CD4-positive, CD25-positive, alpha-beta regulatory T cell (primary cell): ENCODE data around the gene SLC12A7. TPM values are rescaled to one million over a fixed set of nuclear protein-coding genes. Genes with fewer than 3 reads are reported as not detected.

Experiments used
- ATAC-seq, 2 donors: fragments of 150-1000 bp; cut with Tn5 transposase; one replicate each; pipeline ENCODE4 v1.10.0; 2021; ENCODE audit warnings: low read depth in 2 of 2, moderate number of reproducible peaks in 2 of 2, moderate library complexity in 1 of 2
- DNase-seq, 3 donors: peaks; one replicate each; pipeline versions ENCODE4 v3.0.0 to v3.0.0-alpha.2; 2012 to 2022; ENCODE audit warnings: mixed read lengths in 1 of 3
- H3K27ac ChIP-seq: one replicate; pipeline ENCODE4 v1.7.0; 2013; ENCODE audit warnings: mild to moderate bottlenecking, low read length; ENCODE audit not compliant: insufficient read depth, poor library complexity, severe bottlenecking
- H3K27me3 ChIP-seq: one replicate; pipeline ENCODE4 v1.7.0; 2013; ENCODE audit warnings: low read length; ENCODE audit not compliant: control insufficient read depth, insufficient read depth
- H3K36me3 ChIP-seq: one replicate; pipeline ENCODE4 v1.7.0; 2013; ENCODE audit warnings: mild to moderate bottlenecking, low read length, moderate library complexity; ENCODE audit not compliant: control insufficient read depth, insufficient read depth
- H3K4me1 ChIP-seq: 2 replicates; pipeline ENCODE4 v1.7.0; 2013; ENCODE audit warnings: mild to moderate bottlenecking, low read length; ENCODE audit not compliant: insufficient read depth, control insufficient read depth, poor library complexity, severe bottlenecking
- H3K4me3 ChIP-seq: one replicate; pipeline ENCODE4 v1.7.0; 2013; ENCODE audit warnings: low read depth, mild to moderate bottlenecking, low read length, moderate library complexity
- H3K9me3 ChIP-seq, 2 experiments: 1 replicate in 1 of 2; 2 replicates in 1 of 2; pipeline ENCODE4 v1.7.0; 2013; ENCODE audit warnings: low read length in 2 of 2, mild to moderate bottlenecking in 1 of 2, moderate library complexity in 1 of 2; ENCODE audit not compliant: control insufficient read depth in 2 of 2
- H3K27ac Mint-ChIP-seq, 3 donors: one replicate each; pipeline ENCODE4 v1.8.0; 2020 to 2022; ENCODE audit warnings: mild to moderate bottlenecking in 3 of 3, mixed read lengths in 3 of 3, moderate library complexity in 2 of 3
- H3K27me3 Mint-ChIP-seq: one replicate; pipeline ENCODE4 v1.8.0; 2022; ENCODE audit warnings: mild to moderate bottlenecking, mixed read lengths
- H3K36me3 Mint-ChIP-seq: one replicate; pipeline ENCODE4 v1.8.0; 2020; ENCODE audit warnings: mixed read lengths
- H3K4me1 Mint-ChIP-seq, 4 donors: one replicate each; pipeline ENCODE4 v1.8.0; 2020 to 2022; ENCODE audit warnings: mixed read lengths in 4 of 4, mild to moderate bottlenecking in 1 of 4
- H3K4me3 Mint-ChIP-seq, 4 donors: one replicate each; pipeline ENCODE4 v1.8.0; 2020 to 2022; ENCODE audit warnings: mild to moderate bottlenecking in 4 of 4, mixed read lengths in 4 of 4, moderate library complexity in 3 of 4
- H3K9me3 Mint-ChIP-seq, 7 donors: one replicate each; pipeline ENCODE4 v1.8.0; 2020 to 2022; ENCODE audit warnings: mixed read lengths in 7 of 7, mild to moderate bottlenecking in 3 of 7, moderate library complexity in 2 of 7
- polyA plus RNA-seq, 4 donors: library from polyadenylated mRNA; unstranded; fragments of 300-500 nt; fragmentation: Illumina TruSeq; gene quantifications; one replicate each; pipeline ENCODE4 v1.2.3, GENCODE V29; 2021
- total RNA-seq: library from RNA; stranded (reverse); gene quantifications from one replicate; pipeline ENCODE4 v1.2.3, GENCODE V29; 2022

SLC12A7 gene
- total and polyA plus RNA-seq, 5 donors from 2014 or later, result 2.2 to 16.0 (median 7.0) TPM

- Histone ChIP-seq H3K36me3 (no peaks in the 10 kb centered on the region), H3K27ac (no peak overlapping the region), H3K27me3 (no peaks in the 10 kb centered on the region), H3K4me3 (no peak overlapping the region), H3K4me1 (no peaks in the 10 kb centered on the region), H3K9me3 (no peaks in the 10 kb centered on the region)
- Mint-ChIP-seq H3K27me3 (no peaks in the 10 kb centered on the region), H3K36me3 (no peaks in the 10 kb centered on the region), H3K9me3 (peaks cover 0 to 2% (median 0%) of the 10 kb centered on the region in 7 donors), H3K4me1 (peaks cover 0 to 10% (median 0%) of the 10 kb centered on the region in 4 donors), H3K4me3 (no peak overlapping the region), H3K27ac (peak overlapping the region in 1 of 3 donors; percentile 26)
- ATAC-seq (no peak), DNase-seq (no peak)
Observed at GRCh38 chr5:1139331-1140170, 27.7 kb upstream of the SLC12A7 start.

- Histone ChIP-seq H3K27ac (no peak overlapping the region), H3K9me3 (no peaks in the 10 kb centered on the region), H3K36me3 (no peaks in the 10 kb centered on the region), H3K4me3 (no peak overlapping the region), H3K4me1 (no peaks in the 10 kb centered on the region), H3K27me3 (no peaks in the 10 kb centered on the region)
- ATAC-seq, result no peak
- Mint-ChIP-seq H3K36me3 (no peaks in the 10 kb centered on the region), H3K27me3 (no peaks in the 10 kb centered on the region), H3K4me1 (peaks cover 0 to 10% (median 0%) of the 10 kb centered on the region in 4 donors), H3K9me3 (peaks cover 0 to 2% (median 0%) of the 10 kb centered on the region in 7 donors), H3K4me3 (no peak overlapping the region), H3K27ac (no peak overlapping the region)
- no peak for DNase-seq
Observed at GRCh38 chr5:1138445-1139245, 26.8 kb upstream of the SLC12A7 start.

GRCh38 chr5:1137567-1138444, 25.9 kb upstream of the SLC12A7 start:
- H3K36me3 ChIP-seq, result no peaks in the 10 kb centered on the region
- ATAC-seq (no peak), DNase-seq (peak in 1 of 3 donors; percentile 8)
- Mint-ChIP-seq H3K4me1 (peaks cover 0 to 10% (median 0%) of the 10 kb centered on the region in 4 donors), H3K9me3 (peaks cover 0 to 2% (median 0%) of the 10 kb centered on the region in 7 donors), H3K27ac (no peak overlapping the region), H3K4me3 (no peak overlapping the region), H3K36me3 (no peaks in the 10 kb centered on the region), H3K27me3 (no peaks in the 10 kb centered on the region)
- no peak overlapping the region for H3K27ac ChIP-seq
- no peak overlapping the region for H3K4me3 ChIP-seq
- H3K9me3 ChIP-seq, result no peaks in the 10 kb centered on the region
- H3K4me1 ChIP-seq, result no peaks in the 10 kb centered on the region
- no peaks in the 10 kb centered on the region for H3K27me3 ChIP-seq

GRCh38 chr5:1136814-1137213, 25.0 kb upstream of the SLC12A7 start:
- Mint-ChIP-seq H3K36me3 (no peaks in the 10 kb centered on the region), H3K9me3 (peaks cover 0 to 2% (median 0%) of the 10 kb centered on the region in 7 donors), H3K4me3 (no peak overlapping the region), H3K27ac (peak overlapping the region in 1 of 3 donors; percentile 48), H3K27me3 (peaks cover 4% of the 10 kb centered on the region), H3K4me1 (peaks cover 0 to 10% (median 0%) of the 10 kb centered on the region in 4 donors)
- Histone ChIP-seq H3K27ac (no peak overlapping the region), H3K4me3 (no peak overlapping the region), H3K9me3 (no peaks in the 10 kb centered on the region), H3K4me1 (no peaks in the 10 kb centered on the region), H3K36me3 (no peaks in the 10 kb centered on the region), H3K27me3 (no peaks in the 10 kb centered on the region)
- no peak for ATAC-seq
- DNase-seq, result no peak

GRCh38 chr5:1135696-1136525, 24.0 kb upstream of the SLC12A7 start:
- no peaks in the 10 kb centered on the region for H3K36me3 ChIP-seq
- ATAC-seq (no peak), DNase-seq (no peak)
- no peak overlapping the region for H3K27ac ChIP-seq
- no peak overlapping the region for H3K27ac Mint-ChIP-seq
- peaks cover 0 to 2% (median 0%) of the 10 kb centered on the region in 7 donors for H3K9me3 Mint-ChIP-seq
- peaks cover 4% of the 10 kb centered on the region for H3K27me3 Mint-ChIP-seq
- no peak overlapping the region for H3K4me3 Mint-ChIP-seq
- H3K4me1 ChIP-seq, result no peaks in the 10 kb centered on the region
- H3K4me3 ChIP-seq, result no peak overlapping the region
- peaks cover 0 to 10% (median 0%) of the 10 kb centered on the region in 4 donors for H3K4me1 Mint-ChIP-seq
- no peaks in the 10 kb centered on the region for H3K36me3 Mint-ChIP-seq
- no peaks in the 10 kb centered on the region for H3K9me3 ChIP-seq
- H3K27me3 ChIP-seq, result no peaks in the 10 kb centered on the region

- Mint-ChIP-seq H3K4me3 (no peak overlapping the region), H3K4me1 (peaks cover 0 to 5% (median 0%) of the 10 kb centered on the region in 4 donors), H3K27ac (peak overlapping the region in 2 of 3 donors; percentile 48 to 83), H3K27me3 (peaks cover 4% of the 10 kb centered on the region), H3K9me3 (peaks cover 0 to 2% (median 0%) of the 10 kb centered on the region in 7 donors), H3K36me3 (no peaks in the 10 kb centered on the region)
- Histone ChIP-seq H3K36me3 (no peaks in the 10 kb centered on the region), H3K4me1 (no peaks in the 10 kb centered on the region), H3K9me3 (no peaks in the 10 kb centered on the region), H3K27me3 (no peaks in the 10 kb centered on the region), H3K4me3 (no peak overlapping the region), H3K27ac (no peak overlapping the region)
- no peak for DNase-seq
- ATAC-seq, result no peak
Observed at GRCh38 chr5:1134478-1134877, 22.6 kb upstream of the SLC12A7 start.
